GM18520 (cell line): ENCODE measurements around the gene ANKRD10.

Experiments
- ATAC-seq: cut with Tn5 transposase; IDR thresholded peaks from one replicate; pipeline ENCODE4 v1.9.1; 2021; ENCODE audit not compliant: unreplicated experiment

ANKRD10 gene

DNA sequence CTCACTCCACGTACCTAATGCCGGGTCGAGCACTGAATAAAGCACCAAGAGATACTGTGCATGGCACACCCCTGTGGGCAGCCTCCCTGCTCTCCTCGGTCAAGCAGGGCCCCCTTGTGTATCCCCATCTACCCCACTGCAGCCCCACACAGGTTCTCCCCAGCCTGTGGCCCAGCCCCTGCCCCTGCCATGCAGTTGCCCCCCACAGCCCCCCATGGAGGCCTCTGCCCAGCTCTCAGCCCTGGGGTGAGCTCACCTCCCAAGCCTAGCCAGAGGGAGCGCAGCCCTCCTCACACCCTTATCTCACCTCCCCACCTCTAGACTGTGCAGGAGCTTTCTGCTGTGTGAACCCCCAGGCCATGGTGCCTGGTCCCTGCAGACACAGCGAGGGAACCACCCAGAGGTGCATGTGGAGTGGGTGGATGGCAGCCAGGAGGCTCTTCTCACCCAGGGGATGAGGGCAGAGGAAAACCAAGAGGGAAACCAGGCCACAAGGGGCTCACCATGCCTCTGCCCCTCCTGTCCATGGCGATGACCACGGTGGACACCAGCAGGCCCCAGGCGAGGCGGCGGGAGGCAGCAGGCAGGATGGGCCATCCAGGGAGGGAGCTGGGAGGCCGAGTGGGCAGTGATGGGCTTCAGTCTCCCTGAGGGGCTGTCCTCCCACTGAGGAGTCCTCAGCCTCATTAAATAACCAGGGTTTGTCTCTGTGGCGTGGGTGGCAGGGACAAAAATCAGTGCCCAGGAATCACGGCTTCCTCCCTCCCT lies 83.2 kb downstream of the ANKRD10 start:
- ATAC-seq, result no peak

DNA sequence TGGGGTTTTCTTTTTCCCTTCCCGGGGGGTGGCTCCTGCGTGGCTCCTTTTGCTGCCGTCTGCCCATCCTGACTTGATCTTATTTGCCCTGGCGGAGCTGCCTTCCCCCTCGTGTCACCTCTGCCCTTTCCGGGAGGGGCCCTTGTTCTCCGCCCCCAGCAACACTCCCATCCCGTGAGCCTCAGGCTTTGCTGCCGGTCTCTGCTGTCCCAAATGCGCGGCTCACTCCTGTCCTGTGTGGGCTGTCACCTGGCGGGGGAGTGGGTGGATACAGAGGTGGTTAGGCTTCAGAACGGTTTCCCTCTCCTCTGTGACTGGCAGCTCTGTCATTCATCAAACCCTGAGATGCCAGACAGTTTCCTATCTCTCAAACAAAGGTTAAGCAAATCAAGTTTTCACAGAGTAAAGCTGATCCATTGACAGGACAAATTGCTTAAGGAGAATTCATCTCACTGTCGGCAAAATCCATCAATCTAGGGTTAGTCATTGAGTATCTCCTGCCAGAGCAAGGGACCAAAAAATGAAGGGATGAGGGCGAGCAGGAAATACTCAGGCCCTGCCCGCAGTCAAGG lies 84.0 kb downstream of the ANKRD10 start:
- ATAC-seq, result no peak

DNA sequence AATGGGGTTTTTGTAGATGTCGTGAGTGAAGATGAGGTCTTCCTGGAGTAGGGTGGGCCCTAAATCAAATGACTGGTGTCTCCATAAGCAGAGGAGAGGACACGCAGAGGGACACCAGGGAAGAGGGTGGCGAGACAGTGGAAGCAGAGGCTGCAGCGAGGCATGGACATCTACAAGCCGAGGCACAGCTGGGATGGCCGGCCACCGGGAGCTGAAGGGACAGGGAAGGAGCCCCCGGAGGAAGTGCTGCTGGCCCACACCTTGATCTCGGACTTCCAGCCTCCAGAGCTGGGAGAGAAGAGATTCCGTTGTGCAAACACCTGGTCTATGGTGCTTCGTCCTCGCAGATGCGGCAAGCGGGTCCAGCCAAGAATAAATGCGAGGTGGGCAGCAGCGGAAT lies 84.5 kb downstream of the ANKRD10 start:
- ATAC-seq, result no peak

DNA sequence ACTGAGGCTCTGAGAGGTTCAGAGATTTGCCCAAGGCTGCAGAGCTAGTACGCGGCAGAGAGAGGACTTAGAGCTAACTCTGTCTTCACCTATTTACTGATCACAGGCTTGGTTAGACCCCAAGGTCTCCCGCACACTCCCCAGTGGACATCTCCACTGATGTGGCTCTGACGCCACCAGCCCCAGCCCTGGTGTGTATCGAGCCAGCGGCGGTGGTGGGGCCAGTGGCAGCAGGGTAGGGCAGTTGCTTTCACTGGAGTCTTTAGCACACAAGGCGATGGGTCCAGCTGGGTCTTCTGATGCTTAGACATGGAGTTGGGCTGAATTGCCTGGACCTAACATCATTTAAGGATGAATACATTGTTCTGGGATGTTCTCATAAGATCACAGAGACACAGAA lies 85.4 kb downstream of the ANKRD10 start:
- ATAC-seq, result no peak

DNA sequence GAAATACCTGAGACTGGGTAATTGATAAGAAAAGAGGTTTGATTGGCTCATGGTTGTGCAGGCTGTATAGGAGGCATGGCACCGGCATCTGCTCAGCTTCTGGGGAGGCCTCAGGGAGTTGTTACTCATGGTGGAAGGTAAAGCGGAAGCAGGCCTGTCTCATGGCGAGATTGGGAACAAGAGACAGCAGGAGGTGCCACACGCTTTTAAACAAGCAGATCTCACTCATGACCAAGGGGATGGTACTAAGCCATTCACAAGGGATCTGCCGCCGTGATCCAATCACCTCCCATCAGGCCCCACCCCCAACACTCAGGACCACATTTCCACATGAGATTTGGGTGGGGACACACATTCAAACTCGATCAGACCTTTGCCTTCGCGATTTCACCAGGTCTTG lies 86.2 kb downstream of the ANKRD10 start:
- ATAC-seq, result no peak
